Suppressor macrophage (primary cell): ENCODE results near the gene SFXN4.
"Not testable (repeated sequence)": the region's sequence is repeated elsewhere in the genome, so short reads cannot be mapped to it uniquely, and the experiment has no call there.

Experiments used
- DNase-seq, 4 experiments: peaks; one replicate each; pipeline ENCODE4 v3.0.0-alpha.2; 2020 to 2022

The SFXN4 gene

GRCh38 chr10:119140603-119141245, 24.8 kb downstream of the SFXN4 start:
- DNase-seq = no peak

GRCh38 chr10:119139464-119140067, 25.9 kb downstream of the SFXN4 start:
- peak in 2 of 4 experiments; percentile 17 to 34 for DNase-seq

- no peak for DNase-seq
Measured at GRCh38 chr10:119138346-119139306, 26.9 kb downstream of the SFXN4 start.

GRCh38 chr10:119137878-119138277, 27.6 kb downstream of the SFXN4 start:
- DNase-seq = not testable (repeated sequence)

DNA sequence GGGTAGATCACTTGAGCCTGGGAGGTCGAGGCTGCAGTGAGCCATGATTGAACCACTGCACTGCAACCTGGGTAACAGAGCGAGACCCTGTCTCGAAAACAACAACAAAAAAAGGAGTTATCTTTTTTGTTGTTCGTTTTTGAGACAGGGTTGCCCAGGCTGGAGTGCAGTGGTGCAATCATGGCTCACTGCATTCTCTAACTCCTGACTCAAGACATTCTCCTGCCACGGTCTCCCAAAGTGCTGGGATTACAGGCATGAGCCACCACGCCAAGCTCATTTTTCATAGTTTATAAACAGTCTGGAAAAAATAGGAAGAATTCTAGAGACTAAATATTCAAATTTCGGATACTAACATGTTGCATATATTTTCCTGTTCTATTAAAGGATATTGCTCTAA, 29.4 kb downstream of the SFXN4 start:
- peak in 2 of 4 experiments; percentile 19 to 23 for DNase-seq

DNA sequence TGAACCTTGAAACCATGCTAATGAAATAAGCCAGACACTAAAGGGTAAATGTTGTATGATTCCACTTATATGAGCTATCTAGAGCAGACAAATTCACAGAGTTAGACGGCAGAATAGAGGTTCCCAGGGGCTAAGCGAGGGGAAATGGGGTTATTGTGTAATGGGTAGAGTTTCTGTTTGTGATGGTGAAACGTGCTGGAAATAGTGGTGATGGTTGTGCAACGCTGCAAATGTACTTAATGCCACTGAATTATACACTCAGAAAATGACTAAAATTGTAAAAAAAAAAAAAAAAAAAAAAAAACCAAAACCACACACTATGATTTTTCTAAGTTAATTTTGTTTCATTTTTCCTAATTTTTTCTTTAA, 30.0 kb downstream of the SFXN4 start:
- peak; percentile 72 to 89 (median 82) for DNase-seq

DNA sequence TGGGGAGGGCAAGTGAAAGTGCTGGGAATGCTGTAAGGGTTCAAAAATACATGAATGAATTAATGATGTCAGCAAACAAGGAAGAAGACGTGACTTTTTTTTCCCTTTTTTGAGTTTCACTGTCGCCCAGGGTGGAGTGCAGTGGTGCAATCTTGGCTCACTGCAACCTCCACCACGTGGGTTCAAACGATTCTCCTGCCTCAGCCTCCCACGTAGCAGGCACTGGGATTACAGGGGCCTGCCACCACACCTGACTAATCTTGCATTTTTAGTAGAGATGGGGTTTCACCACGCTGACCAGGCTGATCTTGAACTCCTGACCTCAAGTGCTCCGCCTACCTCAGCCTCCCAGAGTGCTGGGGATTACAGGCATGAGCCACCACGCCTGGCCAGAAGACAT, 31.6 kb downstream of the SFXN4 start:
- DNase-seq = peak; percentile 63 to 79 (median 70)

DNA sequence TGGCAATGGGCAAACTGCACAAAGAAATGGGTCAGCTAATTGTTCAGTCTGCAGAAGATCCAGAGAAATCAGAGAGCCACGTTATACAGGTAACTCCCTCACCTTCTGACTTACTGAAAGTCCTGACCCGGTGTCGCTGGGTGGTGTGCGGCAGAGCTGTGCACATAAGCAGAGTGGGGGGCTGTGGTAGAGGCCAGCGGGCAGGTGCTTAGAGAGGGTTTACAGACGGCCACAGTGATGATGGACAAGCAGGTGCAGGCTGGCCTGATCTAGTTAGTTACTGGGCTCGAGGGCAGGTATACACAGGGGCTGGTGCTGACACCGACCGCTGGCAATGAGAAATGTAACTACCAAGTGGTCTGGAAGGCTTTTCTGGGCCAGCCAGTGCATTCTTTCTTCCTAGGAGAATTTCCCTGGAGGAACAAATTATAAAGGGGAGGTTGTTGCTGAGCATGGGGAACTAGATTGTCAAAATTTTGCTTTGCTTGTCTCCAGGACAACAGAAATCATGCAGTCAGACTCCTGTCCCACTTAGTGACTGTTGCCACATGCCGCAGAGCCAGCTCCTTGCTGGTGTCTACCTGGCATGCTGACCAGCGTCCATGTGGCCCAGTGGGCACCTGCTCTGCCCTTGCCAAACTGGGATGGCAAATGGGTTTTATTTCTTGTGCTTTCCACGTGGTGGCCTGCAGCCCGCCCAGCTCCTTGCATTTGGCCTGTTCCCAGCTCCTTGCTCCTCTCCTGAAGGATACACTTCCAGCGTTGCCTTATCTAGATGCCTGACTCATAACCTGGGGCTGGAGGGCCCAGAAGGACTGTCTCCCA, 32.8 kb downstream of the SFXN4 start:
- DNase-seq = peak in 2 of 4 experiments; percentile 18 to 21

DNA sequence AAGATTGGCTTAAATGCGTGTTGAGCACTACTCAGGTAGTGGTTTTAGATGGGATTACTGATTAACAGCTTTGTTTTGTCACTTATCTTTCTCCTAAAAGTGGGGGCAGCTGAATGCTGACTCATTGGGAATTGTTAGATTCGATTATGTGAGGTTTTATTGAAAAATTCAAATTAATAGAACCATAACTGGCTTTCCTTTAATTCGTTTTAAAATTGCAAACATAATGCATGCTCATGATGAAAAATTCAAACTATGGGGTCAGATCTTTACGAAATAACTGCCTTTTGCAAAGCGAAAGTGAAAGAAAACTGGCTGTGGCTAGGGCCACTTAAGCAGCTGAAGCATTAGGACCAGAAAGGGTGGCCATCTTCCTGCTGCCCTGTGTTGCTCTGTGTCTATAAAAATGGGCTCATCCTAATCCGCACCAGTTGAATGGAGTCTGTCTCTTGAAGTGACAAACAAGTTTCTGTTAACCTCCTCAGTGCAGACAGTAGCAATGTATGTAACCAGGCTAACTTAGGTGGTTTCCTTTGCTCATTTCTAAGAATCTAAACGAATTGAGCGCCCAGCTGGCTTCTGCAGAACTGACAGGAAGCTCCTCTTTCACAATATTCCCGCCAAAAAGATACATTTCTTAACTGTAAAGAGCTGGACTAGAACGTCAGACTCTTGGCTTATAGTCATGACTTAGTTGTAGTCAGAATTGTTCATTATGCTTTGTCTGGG, 33.8 kb downstream of the SFXN4 start:
- peak; percentile 57 to 86 (median 68) for DNase-seq

- no peak for DNase-seq
Measured at GRCh38 chr10:119129721-119130120, 35.8 kb downstream of the SFXN4 start.

DNA sequence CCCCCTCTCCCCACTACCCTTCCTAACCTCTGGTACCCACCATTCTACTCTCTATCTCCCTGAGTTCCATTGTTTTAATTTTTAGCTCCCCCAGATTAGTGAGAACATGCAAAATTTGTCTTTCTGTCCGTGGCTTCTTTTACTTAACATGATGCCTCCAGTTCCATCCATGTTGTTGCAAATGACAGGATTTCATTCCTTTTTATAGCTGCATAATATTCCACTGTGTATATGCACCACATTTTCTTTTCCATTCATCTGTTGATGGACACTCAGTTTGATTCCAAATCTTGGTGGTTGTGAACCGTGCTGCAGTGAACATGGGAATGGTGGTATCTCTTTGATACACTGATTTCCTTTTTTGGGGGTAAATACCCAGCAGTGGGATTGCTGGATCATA, 39.6 kb downstream of the SFXN4 start:
- no peak for DNase-seq

GRCh38 chr10:119120875-119121274, 44.6 kb downstream of the SFXN4 start:
- DNase-seq = no peak

- no peak for DNase-seq
Measured at GRCh38 chr10:119120413-119120867, 45.1 kb downstream of the SFXN4 start.

- DNase-seq = no peak
Measured at GRCh38 chr10:119119400-119119799, 46.1 kb downstream of the SFXN4 start.

GRCh38 chr10:119118231-119118630, 47.3 kb downstream of the SFXN4 start:
- no peak for DNase-seq

DNA sequence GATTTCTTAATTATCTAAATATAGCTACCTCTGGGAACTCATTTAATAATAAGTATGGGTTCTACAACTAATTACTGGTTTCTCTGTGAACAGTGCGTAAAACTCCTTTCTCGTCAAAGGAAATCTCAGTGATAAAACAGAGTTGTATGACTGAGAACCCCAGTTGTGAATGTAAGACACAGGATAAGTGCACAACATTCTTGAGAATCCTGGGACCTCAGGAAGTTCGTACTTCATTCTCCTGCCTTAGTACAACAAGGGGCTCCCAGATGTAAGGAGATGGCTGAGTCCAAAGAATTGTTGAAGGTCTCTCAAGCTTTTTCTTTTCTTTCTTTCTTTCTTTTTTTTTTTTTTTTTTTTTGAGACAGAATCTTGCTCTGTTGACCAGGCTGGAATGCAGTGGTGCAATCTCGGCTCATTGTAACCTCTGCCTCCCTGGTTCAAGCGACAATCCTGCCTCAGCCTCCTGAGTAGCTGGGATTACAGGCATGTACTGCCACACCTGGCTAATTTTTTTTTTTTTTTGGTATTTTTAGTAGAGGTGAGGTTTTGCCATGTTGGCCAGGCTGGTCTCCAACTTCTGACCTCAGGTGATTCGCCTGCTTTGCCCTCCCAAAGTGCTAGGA, 49.1 kb downstream of the SFXN4 start:
- no peak for DNase-seq

GRCh38 chr10:119115926-119116325, 49.6 kb downstream of the SFXN4 start:
- DNase-seq = peak in 3 of 4 experiments; percentile 30 to 57 (median 53)

DNA sequence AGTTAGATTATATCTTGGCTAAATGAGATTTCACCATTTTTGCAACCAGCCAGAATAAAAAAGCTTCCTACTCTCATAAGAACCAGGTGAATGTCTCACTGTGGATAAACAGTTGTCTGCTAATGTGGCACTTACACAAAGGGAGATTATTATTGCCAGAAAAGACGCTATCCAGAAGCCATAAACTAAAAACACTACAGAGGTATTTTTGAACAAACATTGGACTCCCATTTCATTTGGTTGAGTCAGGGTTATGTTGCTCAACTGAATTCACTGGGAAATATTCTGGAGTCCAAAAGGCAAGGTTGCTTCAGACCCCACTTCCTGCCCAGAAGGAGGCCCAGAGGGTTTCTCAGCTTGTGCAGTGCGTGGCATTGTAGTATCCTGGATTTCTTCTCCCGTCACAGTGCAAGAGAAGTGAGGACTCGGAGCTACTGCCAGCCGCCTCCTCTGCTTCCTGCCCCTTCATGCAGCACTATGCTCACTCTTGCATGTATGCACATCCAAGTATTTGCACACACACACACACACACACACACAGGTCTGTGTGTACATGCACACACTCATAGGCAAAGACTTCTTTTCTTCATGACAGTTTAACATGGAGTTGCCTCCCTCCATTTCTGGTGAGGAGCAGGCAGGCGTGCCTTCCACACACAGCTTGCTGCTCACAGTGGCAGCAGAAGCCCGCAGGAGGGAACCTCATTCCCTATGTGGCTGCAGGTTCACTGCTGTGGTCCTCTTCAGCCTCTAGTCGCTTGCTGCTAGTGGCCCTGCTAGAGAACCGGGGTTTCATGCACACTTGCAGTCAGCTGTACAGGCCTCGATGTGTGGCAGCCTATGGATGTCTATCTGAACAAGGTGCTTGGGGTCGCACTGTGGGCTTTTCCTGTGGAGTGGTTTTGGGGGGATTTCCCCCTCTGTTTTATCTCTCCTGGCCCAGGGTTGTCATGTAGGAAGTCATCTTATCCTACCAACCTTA, 51.5 kb downstream of the SFXN4 start:
- DNase-seq = peak; percentile 77 to 85 (median 80)

GRCh38 chr10:119112056-119112455, 53.5 kb downstream of the SFXN4 start:
- DNase-seq = peak in 3 of 4 experiments; percentile 22 to 71 (median 68)

- DNase-seq = peak; percentile 17 to 64 (median 40)
Measured at GRCh38 chr10:119107771-119108170, 57.7 kb downstream of the SFXN4 start.
